Amniotic epithelial cell (primary cell): ENCODE data around the gene MRC2.

ENCODE experiments used
- DNase-seq: peaks from one replicate; pipeline ENCODE4 v3.0.0-alpha.2; 2010; ENCODE audit warnings: low read depth

MRC2 gene

GRCh38 chr17:62663304-62663703 is 35.8 kb downstream of the MRC2 start:
- no peak for DNase-seq

DNA sequence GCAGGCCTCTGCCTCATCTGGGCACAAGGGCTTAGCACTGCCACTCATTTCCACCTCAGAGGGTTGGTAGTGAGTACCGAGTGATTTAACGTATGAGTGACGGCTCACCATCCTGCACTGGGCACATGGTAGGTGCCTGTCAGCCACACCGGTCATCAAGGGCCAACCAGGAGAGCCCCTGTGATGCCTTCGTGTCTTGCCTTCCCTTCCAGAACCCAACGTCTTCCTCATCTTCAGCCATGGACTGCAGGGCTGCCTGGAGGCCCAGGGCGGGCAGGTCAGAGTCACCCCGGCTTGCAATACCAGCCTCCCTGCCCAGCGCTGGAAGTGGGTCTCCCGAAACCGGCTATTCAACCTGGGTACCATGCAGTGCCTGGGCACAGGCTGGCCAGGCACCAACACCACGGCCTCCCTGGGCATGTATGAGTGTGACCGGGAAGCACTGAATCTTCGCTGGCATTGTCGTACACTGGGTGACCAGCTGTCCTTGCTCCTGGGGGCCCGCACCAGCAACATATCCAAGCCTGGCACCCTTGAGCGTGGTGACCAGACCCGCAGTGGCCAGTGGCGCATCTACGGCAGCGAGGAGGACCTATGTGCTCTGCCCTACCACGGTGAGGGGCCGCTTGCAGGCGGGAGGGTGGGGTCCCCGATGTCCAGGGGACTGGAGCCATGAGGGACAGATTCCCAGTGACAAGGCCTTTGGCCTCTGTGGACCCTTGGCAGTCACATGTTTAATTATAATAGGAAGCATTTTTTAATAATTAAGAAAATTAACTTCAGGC is 37.1 kb downstream of the MRC2 start:
- no peak for DNase-seq

- no peak for DNase-seq
Observed at GRCh38 chr17:62665599-62665998, 38.1 kb downstream of the MRC2 start.

GRCh38 chr17:62666061-62666800 is 38.8 kb downstream of the MRC2 start:
- DNase-seq, result no peak

DNA sequence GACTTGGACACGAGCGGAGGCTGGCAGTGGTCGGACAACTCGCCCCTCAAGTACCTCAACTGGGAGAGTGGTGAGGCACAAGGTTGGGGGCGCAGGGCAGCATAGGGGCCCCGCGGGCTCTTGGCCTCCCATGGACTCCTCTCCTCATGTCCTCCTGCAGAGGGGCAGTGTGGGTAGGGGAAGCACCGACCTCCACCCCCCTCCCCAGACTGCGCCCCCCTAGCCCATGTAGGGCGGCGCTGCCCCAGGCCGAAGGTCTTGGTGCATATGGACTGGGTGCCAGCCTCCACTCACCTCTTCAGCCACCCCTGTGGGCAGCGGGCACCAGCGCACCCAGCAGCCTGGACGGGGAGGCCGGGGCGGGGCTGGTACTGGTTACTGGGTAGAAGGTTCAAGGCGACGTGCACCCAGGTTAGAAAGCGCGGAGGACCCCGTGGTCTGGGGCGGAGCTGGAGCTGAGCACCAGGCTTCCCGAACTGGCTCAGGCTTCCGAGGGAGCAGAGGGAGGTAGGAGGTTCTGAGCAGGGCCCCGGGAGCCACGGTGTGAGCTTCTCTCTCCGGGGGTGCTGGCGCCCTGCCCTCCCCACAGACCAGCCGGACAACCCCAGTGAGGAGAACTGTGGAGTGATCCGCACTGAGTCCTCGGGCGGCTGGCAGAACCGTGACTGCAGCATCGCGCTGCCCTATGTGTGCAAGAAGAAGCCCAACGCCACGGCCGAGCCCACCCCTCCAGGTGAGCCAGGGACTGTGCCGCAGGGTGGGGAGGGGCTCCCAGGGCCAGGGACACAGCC is 39.5 kb downstream of the MRC2 start:
- no peak for DNase-seq

DNA sequence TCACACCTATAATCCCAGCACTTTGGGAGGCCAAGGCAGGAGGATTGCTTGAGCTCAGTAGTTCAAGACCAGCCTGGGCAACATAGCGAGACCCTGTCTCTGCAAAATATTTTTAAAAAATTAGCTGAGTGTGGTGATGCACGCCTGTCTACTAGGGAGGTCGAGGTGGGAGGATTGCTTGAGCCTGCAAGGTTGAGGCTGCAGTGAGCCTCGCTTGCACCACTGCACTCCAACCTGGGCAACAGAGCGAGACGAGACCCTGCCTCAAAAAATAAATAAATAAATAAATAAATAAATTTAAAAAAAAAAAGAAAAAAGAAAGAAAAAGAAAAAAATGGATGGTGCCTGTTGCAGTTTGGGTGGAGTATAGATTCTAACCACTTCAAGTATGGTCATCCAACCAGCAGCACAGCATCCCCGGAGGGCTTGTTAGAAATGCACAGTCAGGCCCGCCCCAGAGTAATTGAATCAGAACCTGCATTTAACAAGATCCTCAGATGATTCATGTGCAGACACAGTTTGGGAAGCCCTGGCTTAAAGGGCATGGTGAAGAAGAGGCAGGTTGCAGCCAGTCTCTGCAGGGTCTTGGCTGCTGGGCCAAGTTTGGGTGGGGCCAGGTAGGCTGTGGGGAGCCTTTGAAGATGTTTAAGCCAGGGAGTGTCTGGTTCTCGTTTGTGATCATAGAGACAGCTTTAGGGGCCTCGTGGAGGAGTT is 40.8 kb downstream of the MRC2 start:
- no peak for DNase-seq

- no peak for DNase-seq
Observed at GRCh38 chr17:62670202-62670821, 42.8 kb downstream of the MRC2 start.

- no peak for DNase-seq
Observed at GRCh38 chr17:62671553-62671952, 44.1 kb downstream of the MRC2 start.

DNA sequence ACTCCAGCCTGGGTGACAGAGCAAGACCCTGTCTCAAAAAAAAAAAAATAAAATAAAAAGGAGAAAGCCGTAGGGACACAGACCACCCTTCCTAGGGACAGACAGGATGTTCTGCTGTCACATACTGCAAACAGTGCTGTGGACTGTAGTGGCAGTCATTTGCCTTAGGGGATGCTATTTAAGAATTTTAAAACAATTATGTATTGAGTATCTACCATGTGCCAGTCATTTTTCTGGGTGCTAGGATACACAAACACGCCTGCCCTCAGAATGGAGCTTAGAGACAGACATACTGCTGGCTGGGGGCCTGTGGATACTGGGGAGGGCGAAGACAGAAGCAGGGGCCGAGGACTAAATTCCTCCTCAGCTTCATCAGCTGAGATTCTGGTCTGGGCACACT is 45.5 kb downstream of the MRC2 start:
- no peak for DNase-seq

- DNase-seq, result no peak
Observed at GRCh38 chr17:62673614-62674362, 46.3 kb downstream of the MRC2 start.

DNA sequence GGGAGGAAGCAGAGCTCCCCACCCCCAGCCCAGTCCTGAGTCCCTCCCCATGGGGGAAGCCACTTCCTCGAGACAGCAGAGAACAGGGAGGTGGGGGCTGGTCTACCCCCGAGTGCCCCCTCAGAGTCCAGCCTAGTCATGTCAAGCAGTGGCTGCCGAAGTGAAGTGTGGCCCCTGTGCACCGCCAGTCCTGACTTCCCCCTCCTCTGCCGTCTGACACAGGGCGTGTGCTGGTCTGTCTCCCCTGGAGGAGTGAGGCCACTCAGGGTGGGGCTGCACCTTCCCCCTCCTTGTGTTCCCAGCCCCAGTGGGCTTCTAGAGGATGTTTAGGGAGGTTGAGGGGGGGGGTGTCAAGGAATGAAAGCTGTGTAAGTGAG is 46.9 kb downstream of the MRC2 start:
- DNase-seq, result no peak

DNA sequence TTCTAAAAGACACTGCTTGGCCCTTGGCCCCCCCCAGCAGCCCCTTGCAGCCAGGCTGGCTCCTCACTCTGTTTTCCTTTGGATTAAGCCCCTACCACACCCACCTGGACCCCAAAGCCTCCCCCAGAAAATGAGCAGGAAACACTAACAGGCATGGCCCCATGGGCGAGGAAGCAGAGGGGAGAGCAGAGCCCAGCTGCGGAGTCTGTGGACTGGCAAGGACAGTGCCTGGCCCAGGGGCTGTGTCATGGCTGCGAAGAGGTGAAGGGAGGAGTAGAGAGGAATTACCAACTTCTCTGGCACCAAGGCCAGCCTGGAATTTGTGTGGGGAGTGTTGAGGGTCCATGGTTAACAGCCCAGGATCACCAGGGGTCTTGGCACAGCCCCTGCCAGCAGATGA is 47.4 kb downstream of the MRC2 start:
- DNase-seq, result no peak

DNA sequence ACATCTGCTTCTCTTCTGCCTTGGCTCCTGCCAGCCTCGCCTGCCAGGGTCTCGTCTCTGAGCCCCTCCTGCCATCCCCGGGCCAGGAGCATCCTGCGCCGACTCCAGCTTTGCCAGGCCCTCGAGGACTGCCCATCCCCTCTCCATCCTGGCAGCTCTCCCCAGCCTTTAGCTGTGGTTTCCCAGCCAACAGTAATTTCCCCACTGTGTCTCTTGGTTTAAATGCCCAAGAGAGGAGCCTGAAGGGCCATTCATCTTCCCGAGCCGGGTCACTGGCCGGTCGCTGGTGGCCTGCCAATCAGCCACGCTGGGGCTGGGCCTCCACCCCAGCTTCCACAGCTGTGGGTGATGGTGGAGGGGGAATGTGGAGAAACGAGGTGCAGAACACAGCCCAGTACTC is 47.8 kb downstream of the MRC2 start:
- DNase-seq, result no peak

- no peak for DNase-seq
Observed at GRCh38 chr17:62675701-62676100, 48.2 kb downstream of the MRC2 start.

GRCh38 chr17:62676231-62676943 is 48.9 kb downstream of the MRC2 start:
- DNase-seq, result no peak

DNA sequence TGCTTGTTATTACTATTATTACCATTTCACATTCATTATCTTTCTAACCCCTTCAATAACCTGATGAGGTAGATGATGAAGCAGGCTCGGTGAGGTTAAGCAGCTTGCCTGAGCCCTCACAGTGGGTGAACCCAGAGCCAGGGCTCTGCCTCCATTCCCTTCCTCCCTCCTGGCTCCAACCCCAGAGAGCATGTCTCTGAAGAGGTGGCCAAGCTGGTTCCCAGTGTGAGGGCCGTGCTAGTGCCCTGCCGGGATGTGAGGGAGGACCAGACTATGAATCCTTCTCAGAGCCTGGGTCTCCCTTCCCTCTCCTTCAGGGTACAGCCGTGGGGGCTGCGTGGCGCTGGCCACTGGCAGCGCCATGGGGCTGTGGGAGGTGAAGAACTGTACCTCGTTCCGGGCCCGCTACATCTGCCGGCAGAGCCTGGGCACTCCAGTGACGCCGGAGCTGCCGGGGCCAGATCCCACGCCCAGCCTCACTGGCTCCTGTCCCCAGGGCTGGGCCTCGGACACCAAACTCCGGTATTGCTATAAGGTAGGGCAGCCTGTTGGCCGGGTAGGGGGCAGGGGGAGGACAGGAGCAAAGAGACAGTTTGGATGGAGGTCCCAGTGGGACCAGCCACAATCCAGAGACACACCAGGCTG is 49.6 kb downstream of the MRC2 start:
- no peak for DNase-seq

- no peak for DNase-seq
Observed at GRCh38 chr17:62678214-62678919, 50.9 kb downstream of the MRC2 start.

DNA sequence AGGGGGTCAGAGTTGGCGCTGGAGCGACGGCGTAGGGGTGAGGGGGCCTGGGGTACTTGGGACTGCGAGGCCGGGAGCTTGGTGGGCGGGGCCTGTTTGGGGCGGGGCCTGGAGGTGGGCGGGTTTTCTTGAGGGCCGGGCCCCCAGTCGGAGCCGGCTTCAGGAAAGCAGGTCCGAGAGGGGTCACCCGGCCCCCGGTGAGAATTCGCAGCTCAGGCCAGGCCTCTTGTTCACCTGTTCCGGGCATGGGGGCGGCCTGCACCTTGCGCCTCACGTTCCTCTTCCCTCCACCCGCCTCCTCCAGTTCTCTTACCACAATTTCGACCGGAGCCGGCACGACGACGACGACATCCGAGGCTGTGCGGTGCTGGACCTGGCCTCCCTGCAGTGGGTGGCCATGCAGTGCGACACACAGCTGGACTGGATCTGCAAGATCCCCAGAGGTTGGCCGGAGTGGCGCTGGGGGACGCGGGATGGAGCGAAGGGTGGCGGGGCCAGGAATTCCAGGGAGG is 52.5 kb downstream of the MRC2 start:
- DNase-seq, result no peak

DNA sequence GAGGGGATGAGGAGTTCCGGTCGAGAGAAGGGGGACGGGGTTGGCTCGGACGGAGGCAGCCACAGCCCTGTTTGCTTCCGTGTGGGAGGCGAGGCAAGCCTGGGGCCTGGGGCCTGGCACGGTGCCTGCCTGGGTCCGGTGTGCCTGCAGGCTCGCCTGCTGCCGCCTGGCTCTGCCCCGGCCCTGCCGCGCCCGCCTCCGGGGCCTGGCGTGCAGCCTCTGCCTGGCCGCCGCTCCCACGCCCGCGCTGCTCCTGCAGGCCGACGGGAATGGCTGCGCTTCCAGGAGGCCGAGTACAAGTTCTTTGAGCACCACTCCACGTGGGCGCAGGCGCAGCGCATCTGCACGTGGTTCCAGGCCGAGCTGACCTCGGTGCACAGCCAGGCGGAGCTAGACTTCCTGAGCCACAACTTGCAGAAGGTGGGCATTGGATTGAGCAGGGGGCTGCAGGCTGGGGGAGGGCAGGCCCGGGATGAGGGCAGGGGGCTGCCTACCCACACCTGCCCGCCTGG is 53.1 kb downstream of the MRC2 start:
- DNase-seq, result no peak
